ENCODE results near the gene GPR158.

DNA sequence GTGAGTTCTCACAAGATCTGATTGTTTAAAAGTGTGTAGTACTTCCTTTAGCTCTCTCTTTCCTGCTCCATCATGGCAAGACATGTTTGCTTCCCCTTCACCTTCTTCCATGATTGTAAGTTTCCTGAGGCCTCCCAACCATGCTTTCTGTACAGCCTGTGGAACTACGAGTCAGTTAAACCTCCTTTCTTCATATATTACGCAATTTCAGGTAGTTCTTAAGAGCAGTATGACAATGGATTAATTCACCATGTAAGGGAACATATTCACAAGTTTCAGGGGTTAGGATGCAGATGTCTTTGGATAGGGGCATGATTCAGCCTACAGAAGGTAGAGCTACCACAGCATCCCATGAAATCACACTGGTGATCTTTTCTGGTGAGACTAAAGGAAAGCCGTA is 174.7 kb downstream of the GPR158 start:
- TF ChIP-seq REST (IDR thresholded peaks at IDR 0.05; ENCODE audit: low read depth), result no peak
- TF ChIP-seq RAD21 (IDR thresholded peaks at IDR 0.05; ENCODE audit: low read depth), result no peak
- TF ChIP-seq CREB1 (IDR thresholded peaks at IDR 0.05; ENCODE audit: low read depth), result no peak
- no peak for TF ChIP-seq MAX (IDR thresholded peaks at IDR 0.05)
